Measurements from ENCODE around the gene GRIN1.

The GRIN1 gene

GRCh38 chr9:137218212-137218753, 79.3 kb downstream of the GRIN1 start:
- Histone ChIP-seq H3K4me1 (ENCODE audit: control extremely low read depth in 1 of 4, control insufficient read depth in 4 of 4, insufficient read depth in 4 of 4, low read length in 3 of 4) (peaks cover 0 to 16% (median 15%) of the 10 kb centered on the region in 4 experiments), H3K36me3 (ENCODE audit: control insufficient read depth in 4 of 4, insufficient read depth in 4 of 4, low read length in 3 of 4) (peaks cover 0 to 44% (median 17%) of the 10 kb centered on the region in 4 experiments), H3K27me3 (replicated peaks in 2 of 5; ENCODE audit: control insufficient read depth in 4 of 5, insufficient read depth in 5 of 5, low read length in 4 of 5) (no peaks in the 10 kb centered on the region), H3K9me3 (ENCODE audit: control extremely low read depth in 1 of 5, control insufficient read depth in 4 of 5, insufficient read depth in 2 of 5, low read depth in 1 of 5, low read length in 4 of 5) (no peaks in the 10 kb centered on the region), H3K4me3 (ENCODE audit: control insufficient read depth in 1 of 7, extremely low read depth in 1 of 7, insufficient read depth in 4 of 7, low read depth in 2 of 7, low read length in 6 of 7) (no peak overlapping the region), H3K27ac (ENCODE audit: insufficient read depth in 1 of 2, low read depth in 1 of 2, low read length in 2 of 2, poor library complexity in 1 of 2, severe bottlenecking in 2 of 2) (peak overlapping the region in 1 of 2 experiments; percentile 67)
- WGBS (ENCODE audit: insufficient coverage) = 95% methylated on average over 30 of the region's 30 CpGs
- POLR2A ChIA-PET = no interaction called here
- CTCF ChIA-PET = interaction anchor here (0.9 kb wide), 1 partner anchor 14 kb away, joined by 3 read pairs; no protein-coding TSS in a partner anchor
- no peak for DNase-seq

Measured in common myeloid progenitor, CD34-positive (primary cell).